Activated gamma-delta T cell (primary cell): ENCODE results near the gene GPR32.
"Not testable (repeated sequence)": the region's sequence is repeated elsewhere in the genome, so short reads cannot be mapped to it uniquely, and the experiment has no call there.

ENCODE experiments used
- DNase-seq: peaks from one replicate; lab custom pipeline; 2025; lab: John Stamatoyannopoulos, UW
- total RNA-seq, 2 donors: gene quantifications; one replicate each; lab custom pipeline; 2026; lab: John Stamatoyannopoulos, UW

GPR32 gene, protein sequence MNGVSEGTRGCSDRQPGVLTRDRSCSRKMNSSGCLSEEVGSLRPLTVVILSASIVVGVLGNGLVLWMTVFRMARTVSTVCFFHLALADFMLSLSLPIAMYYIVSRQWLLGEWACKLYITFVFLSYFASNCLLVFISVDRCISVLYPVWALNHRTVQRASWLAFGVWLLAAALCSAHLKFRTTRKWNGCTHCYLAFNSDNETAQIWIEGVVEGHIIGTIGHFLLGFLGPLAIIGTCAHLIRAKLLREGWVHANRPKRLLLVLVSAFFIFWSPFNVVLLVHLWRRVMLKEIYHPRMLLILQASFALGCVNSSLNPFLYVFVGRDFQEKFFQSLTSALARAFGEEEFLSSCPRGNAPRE
- total RNA-seq: 0 reads per million in 2 donors

DNA sequence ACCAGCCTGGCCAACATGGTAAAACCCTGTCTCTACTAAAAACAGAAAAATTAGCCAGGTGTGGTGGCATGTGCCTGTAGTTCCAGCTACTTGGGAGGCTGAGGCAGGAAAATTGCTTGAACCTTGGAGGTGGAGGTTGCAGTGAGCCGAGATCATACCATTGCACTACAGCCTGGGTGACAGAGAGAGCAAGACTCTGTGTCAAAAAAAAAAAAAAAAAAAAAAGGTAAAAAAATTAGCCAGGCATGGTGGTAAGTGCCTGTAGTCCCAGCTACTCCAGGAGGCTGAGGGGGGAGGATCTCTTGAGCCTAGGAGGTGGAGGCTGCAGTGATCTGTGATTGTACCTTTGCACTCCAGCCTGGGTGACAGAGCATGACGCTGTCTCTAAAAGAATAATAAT lies at the start of gene GPR32:
Gene GPR32, plus strand, starts transcription at position 301 of the 400 bp plus-strand sequence. CDS start 137 bp downstream, outside the sequence.
- not testable (repeated sequence) for DNase-seq

GRCh38 chr19:50720921-50721381 lies 49.3 kb upstream of the GPR32 start:
- no peak for DNase-seq

GRCh38 chr19:50721441-50722137 lies 48.7 kb upstream of the GPR32 start:
- DNase-seq: no peak

- DNase-seq: no peak
These were observed 47.9 kb upstream of the GPR32 start for GRCh38 chr19:50722201-50723013.

DNA sequence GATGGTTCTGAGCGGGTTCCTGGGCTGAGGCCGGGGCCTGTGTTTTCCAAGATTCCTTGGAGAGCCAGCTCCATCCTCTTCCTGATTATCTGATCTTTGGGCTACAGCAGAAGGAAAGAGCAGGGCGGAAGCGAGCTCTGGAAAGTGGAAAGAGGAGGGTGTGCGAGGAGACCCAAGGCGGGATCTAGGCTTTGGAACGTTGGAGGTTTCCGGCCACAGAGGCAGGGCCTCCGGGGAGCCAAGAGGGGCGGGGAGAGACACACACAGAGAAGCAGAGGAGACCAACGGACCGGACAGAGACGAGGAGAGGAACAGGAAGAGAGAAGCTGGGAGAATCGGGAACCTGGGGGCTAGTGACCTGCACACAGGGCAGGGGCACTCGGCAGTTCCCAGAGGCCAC lies 47.2 kb upstream of the GPR32 start, which contains the start of gene CLEC11A:
Gene CLEC11A, plus strand, starts transcription at position 296 of the 400 bp plus-strand sequence. CDS start 162 bp downstream, outside the sequence.
- no peak for DNase-seq

- no peak for DNase-seq
These were observed 46.3 kb upstream of the GPR32 start for GRCh38 chr19:50723735-50724521.

- DNase-seq: peak; percentile 76
These were observed 45.6 kb upstream of the GPR32 start for GRCh38 chr19:50724522-50725217.

DNA sequence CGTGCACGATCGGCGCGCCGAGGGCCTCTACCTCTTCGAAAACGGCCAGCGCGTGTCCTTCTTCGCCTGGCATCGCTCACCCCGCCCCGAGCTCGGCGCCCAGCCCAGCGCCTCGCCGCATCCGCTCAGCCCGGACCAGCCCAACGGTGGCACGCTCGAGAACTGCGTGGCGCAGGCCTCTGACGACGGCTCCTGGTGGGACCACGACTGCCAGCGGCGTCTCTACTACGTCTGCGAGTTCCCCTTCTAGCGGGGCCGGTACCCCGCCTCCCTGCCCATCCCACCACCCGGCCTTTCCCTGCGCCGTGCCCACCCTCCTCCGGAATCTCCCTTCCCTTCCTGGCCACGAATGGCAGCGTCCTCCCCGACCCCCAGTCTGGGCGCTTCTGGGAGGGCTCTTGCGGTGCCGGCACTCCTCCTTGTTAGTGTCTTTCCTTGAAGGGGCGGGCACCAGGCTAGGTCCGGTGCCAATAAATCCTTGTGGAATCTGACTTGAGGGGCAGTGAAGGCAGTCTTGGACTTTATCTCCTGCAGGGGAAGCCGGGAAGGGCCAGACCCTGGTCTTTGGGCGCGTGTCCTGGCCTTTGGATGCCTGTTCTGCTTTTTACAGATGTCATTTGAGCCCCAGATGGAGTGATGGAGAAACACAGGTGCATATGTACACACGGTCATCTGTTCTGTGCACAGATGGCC lies 44.9 kb upstream of the GPR32 start:
- DNase-seq: no peak

- no peak for DNase-seq
These were observed 44.4 kb upstream of the GPR32 start for GRCh38 chr19:50725911-50726230.

- no peak for DNase-seq
These were observed 42.1 kb upstream of the GPR32 start for GRCh38 chr19:50728084-50728737.

GRCh38 chr19:50729894-50730293 lies 40.4 kb upstream of the GPR32 start:
- no peak for DNase-seq

- no peak for DNase-seq
These were observed 34.4 kb upstream of the GPR32 start for GRCh38 chr19:50735869-50736268.

GRCh38 chr19:50736338-50736737 lies 33.9 kb upstream of the GPR32 start:
- no peak for DNase-seq

GRCh38 chr19:50739132-50739913 lies 30.9 kb upstream of the GPR32 start:
- no peak for DNase-seq

DNA sequence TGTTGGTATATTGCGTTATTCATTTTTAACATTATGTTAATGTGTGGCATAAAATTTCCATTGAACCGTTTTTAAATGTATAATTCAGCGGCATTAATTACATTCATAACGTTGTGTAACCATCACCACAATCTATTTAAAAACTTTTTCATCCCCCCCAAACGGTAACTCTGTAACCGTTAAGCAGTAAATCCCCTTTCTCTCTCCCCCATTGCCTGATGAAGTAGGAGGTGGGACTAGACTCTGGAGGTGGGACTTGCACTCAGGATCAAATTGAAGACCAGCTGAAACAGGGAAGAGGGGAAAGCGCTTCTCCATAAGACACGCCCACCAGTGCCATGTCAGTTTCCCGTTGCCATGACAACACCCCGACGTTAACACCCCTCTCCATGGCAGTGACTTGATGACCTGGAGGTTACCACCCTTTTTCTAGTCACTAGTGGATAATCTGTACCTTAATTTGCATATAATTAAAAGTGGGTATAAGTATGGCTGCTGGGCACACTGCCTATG lies 30.3 kb upstream of the GPR32 start:
- DNase-seq: no peak

GRCh38 chr19:50741179-50741933 lies 28.9 kb upstream of the GPR32 start:
- no peak for DNase-seq

DNA sequence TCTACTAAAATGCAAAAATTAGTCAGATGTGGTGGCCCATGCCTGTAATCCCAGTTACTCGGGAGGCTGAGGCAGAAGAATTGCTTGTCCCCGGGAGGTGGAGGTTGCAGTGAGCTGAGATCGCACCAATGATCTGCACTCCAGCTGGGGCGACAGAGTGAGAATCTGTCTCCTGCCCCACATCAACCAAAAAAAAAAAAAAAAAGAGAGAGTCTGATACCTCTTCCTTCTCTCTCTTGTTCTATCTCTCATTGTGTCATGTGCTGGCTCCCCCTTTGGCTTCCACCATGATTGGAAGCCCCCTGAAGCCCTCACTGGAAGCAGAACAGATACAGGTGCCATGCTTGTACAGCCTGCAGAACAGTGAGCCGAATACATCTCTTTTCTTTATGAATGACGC lies 26.7 kb upstream of the GPR32 start:
- DNase-seq: no peak

DNA sequence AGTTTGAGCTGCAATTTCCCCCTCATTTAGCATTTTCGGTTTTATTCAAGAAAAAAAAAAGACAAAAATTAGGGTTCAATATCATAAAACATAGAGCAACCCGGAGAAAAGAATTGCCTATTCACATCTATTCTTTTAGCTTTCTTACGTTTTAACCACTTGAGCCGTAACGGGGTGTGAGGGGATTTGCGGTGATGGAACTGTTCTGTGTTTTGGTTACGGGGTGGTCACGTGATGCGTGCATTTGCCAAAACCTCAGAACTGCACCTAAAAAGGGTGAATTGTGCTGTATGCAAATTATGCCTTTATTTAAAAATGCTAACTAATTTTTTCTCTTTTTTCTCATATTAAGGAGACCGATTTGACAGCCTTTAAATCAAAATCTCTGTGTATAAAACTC lies 25.0 kb upstream of the GPR32 start:
- DNase-seq: no peak
